AG09319 (cell line): ENCODE measurements around the gene ABCB6.

Experiments used
- DNase-seq: peaks from one replicate; pipeline ENCODE4 v3.0.0-alpha.2; 2010; ENCODE audit warnings: low read depth; ENCODE audit errors: extremely low read depth
- CTCF ChIP-seq: IDR thresholded peaks from 2 replicates; pipeline ENCODE4 v1.5.1; 2011; ENCODE audit warnings: low read depth, mild to moderate bottlenecking, inconsistent platforms, low read length, moderate library complexity

ABCB6 gene

GRCh38 chr2:219253753-219254589 lies 35.2 kb upstream of the ABCB6 start, which contains the start of gene TUBA4A:
TSS of gene TUBA4A (minus strand) at chr2:219253918. CDS start at chr2:219253858, 60 bp downstream.
- DNase-seq, result no peak
- TF ChIP-seq CTCF, result no peak

- no peak for TF ChIP-seq CTCF
- DNase-seq, result no peak
Measured at GRCh38 chr2:219252900-219253752, 34.4 kb upstream of the ABCB6 start, which contains the start of gene TUBA4B. TSS of gene TUBA4B (plus strand) at chr2:219253243. CDS start at chr2:219253408, 165 bp downstream.

- no peak for DNase-seq
Measured at GRCh38 chr2:219252570-219252899, 33.8 kb upstream of the ABCB6 start.

GRCh38 chr2:219252084-219252483 lies 33.3 kb upstream of the ABCB6 start:
- TF ChIP-seq CTCF, result no peak
- no peak for DNase-seq

More at GRCh38 chr2:219252570-219252899, 33.8 kb upstream of the ABCB6 start:
- TF ChIP-seq CTCF, result no peak

GRCh38 chr2:219251656-219252055 lies 32.9 kb upstream of the ABCB6 start:
- DNase-seq, result no peak
- no peak for TF ChIP-seq CTCF

GRCh38 chr2:219250049-219250781 lies 31.5 kb upstream of the ABCB6 start:
- no peak for TF ChIP-seq CTCF

More at GRCh38 chr2:219250049-219250781, 31.5 kb upstream of the ABCB6 start:
- no peak for DNase-seq
